HG03457 (cell line): ENCODE data around the gene EXOSC3.

ENCODE experiments used
- ATAC-seq: cut with Tn5 transposase; IDR thresholded peaks from one replicate; pipeline ENCODE4 v1.9.1; 2021; ENCODE audit warnings: moderate number of reproducible peaks; ENCODE audit not compliant: unreplicated experiment

The EXOSC3 gene

GRCh38 chr9:37739222-37739621, 45.6 kb downstream of the EXOSC3 start:
- ATAC-seq = no peak

GRCh38 chr9:37732952-37733351, 51.9 kb downstream of the EXOSC3 start:
- ATAC-seq = no peak

GRCh38 chr9:37732086-37732741, 52.6 kb downstream of the EXOSC3 start:
- no peak for ATAC-seq

- no peak for ATAC-seq
These were observed 54.0 kb downstream of the EXOSC3 start for GRCh38 chr9:37730839-37731238.

- ATAC-seq = no peak
These were observed 54.6 kb downstream of the EXOSC3 start for GRCh38 chr9:37730256-37730655.
